Skeletal muscle cell (primary cell): ENCODE results near the gene IGDCC3.

Source experiments
- DNase-seq: peaks from one replicate; pipeline ENCODE4 v3.0.0-alpha.2; 2010; ENCODE audit warnings: low read depth
- H3K4me3 ChIP-seq: 2 replicates; pipeline ENCODE4 v1.5.1; 2011; ENCODE audit warnings: low read depth, mild to moderate bottlenecking, control low read depth, low read length, moderate library complexity

Gene IGDCC3

DNA sequence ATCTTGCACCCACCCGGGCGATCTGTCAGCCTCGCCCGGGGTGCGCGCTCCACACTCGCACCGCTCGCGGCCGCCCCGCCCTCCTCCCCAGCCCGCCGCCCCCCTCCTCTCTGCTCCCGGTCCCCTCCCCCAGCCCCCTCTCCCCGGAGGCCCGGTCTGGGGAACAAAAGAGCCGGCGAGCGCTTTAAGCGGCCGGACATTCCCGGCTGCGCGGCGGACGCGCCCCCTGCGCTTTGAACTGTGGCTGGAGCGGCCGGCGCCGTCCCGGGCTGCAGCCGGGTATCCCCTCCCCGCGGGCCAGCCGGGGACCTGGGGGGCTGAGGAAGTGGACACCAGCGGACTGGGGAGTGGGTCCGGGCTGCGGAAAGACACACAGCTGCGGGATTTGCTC, at the start of gene IGDCC3:
TSS of gene IGDCC3 (minus strand) at position 27 of the 391 bp plus-strand sequence. CDS start 214 bp downstream, outside the sequence.
- no peak for DNase-seq
- peak within 1 kb of the TSS; percentile 52 for H3K4me3 ChIP-seq

DNA sequence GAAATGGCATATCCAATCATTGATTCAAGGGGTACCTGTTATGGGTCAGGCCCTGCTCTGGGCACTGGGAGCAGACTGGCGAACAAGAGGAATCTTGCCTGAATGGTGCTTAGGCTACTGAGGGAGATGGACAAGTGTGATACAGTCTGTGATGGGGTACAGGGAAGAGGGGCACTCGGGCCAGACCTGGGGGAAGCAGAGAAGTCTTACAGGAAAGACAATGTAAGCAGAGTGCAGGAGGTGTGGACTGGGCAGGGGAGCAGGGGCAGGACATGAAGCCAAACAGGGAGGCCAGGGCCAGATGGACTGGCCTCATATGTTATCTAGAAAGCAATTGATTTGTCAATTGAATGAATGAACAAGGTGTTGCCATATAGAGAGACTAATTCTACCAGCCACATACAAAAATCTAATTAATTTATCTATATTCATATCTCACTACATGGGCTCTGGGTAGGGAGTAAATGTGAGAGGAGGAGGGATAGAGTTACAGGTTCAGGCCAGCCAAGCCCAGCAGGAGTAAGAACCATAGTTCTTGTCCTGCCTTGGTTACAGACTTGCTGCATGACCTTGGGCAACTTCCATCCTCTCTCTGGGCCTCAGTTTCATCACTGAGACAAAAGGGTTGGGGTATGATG, 48.5 kb upstream of the IGDCC3 start:
- no peak for DNase-seq
- no peak overlapping the region for H3K4me3 ChIP-seq

DNA sequence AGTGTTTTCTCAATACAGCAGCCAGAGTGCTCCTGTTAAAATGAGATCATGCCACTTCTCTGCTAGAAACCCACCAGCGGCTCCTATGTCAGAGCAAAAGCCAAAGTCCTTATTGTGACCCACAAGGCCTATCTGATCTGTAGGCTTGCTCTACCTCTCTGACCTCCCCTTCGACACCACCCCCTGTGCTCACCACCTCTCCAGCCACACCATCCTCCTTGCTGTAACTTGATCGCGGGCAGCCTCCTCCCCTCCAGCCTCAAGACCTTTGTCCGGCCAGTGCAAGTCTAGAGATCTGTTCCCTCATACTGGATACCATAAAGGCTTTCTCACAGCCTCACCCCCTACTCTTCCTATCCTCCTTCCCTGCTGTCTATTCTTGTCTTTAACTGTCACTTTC, 46.9 kb upstream of the IGDCC3 start:
- no peak for DNase-seq

DNA sequence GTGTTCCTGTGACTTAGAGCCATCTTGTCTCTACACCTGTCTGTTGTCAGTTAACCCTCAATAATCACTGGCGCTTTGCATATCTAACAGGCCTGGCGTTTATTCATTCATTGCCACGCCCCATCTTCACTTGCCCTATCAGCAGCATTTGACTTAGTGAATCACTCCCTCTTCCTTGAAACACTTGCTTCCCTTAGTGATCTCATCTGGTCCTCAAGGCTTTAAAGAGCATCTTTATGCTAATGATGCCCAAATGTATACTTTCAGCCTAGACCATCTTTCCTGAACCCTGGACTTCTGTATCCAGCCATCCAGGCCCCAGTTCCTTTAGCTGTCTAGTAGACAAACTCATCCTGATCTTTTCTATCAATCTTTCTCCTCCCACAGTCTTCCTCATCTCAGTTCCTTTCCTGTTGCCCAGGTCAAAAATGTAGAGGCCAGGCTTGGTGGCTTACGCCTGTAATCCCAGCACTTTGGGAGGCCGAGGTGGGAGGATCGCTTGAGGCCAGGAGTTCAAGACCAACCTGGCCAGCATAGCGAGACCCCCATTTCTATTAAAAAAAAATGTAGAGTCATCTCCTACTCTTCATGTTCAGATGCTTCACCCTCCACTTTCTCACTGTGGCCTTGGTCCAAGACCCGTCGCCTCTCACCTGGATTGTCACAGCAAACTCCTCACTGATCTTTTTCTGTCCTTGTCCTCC, 46.3 kb upstream of the IGDCC3 start:
- H3K4me3 ChIP-seq = no peak overlapping the region
- no peak for DNase-seq

More for the DNA sequence above, 46.9 kb upstream of the IGDCC3 start:
- H3K4me3 ChIP-seq = no peak overlapping the region

DNA sequence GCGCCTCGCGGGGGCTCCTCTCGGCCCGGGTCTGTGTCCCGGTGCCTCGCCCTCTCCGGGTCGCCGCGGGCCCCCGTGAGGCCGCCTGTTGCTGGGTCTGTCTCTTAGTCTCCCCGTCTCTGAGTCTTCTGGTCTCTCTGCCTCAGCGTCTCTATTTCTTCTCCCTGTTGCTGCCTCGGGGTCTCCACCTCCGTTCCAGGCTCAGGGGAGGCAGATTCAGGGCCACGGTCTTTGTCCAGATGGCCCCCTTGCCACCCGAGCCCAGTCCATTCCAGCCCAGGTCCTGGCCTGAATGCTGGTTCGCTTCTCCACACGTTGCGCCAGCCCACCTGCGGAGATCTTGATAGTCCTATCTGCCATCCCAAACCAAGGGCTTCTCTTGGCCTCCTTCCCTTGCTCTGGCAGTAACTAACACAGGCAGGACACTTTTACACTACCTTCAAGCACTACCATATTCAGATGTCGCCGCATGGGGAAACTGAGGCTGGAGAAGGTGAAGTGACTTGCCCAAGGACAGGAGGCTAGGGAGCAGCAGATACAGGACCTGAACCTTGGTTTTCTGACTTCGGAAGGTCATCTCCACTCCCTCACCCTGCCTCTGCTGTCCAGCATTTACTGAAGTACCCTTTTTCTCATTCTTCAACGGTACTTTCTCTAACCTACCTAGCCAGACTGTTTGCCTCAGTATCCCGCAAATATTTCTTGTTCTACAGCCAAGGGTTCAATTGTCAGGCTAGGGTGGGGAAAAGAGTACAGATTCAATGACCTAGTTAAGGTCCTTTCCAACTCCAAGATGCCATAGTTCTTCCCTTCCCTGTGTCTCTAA, 45.6 kb upstream of the IGDCC3 start:
- H3K4me3 ChIP-seq = peak overlapping the region; percentile 37
- no peak for DNase-seq

DNA sequence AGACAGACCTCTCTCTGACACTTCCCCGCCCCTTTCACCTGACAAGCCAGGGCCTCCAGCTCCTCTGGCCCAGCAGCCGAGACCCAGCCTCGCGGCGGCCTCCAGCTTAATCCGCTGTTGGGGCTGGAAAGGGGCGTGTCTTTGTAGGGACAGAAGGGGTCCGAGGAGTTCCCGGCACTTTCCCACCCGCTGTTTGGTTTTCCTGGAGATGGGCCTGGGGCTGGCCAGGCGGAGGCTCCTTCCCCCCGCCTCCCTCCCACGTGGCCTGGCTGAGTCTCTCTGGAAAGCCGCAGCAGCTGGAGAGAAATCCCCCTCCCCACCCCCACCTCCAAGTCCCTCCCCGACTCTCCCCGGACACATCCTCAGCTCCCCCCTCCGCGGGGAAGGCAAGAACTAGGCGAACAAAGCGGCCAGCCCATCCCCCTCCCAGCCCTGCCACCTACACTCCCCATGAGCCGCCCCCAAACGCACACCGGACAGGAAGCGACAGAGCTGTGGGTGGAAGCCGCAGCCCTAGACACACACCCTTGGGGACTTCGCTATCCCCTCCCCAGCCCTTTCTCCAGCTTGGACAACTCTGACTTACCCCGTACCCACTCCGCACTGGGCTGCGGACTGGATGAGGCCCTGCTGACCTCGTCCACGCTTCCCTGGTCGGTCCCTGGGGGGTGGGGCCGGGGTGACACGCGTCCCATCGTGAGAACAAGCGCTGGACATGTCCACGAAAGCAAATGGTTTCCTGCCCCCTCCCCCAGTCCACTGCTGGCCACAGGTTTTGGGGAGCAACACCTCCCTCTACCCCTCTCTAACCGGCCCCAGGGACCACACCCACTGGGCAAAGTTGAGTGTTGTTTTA, 43.8 kb upstream of the IGDCC3 start:
- DNase-seq = no peak
- H3K4me3 ChIP-seq = peak overlapping the region; percentile 66

DNA sequence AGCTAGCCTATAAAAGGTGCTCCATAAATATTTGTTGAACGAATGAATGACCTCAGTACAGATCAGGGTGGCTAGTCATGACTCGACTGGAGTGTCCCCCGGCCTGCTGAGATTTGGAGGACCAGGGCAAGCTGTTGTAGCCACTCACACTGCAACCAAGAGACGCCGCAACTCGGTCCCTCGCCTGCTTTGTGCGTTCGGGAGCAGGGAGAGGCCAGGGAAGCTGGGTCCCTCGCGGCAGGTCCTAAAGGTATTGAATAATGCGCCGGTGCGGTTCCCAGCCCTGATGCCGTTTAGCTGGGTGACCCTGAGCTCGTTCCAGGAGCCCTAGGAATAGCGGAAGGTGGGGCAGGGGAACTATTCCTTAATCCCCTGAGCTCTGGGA, 43.2 kb upstream of the IGDCC3 start:
- peak overlapping the region; percentile 66 for H3K4me3 ChIP-seq
- DNase-seq = no peak

DNA sequence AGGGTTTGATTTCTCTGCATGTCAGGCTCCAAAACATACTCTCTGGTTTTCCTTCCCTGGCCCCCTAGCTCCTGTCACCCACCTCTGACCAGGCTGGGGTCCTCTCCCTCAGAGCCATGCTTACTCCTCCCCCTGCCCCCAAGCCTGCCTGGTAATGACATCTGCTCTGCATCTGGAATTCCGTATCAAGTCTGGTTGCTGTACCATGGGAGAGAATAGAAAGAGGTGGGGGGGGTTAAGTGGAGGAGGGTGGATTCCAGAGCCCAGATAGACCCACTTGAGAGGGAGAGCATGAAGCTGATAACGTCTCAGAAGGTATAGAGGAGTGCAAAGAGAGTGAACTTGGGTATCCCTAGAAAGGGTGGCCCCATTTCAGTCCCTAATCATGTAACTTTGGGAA, 40.8 kb upstream of the IGDCC3 start:
- H3K4me3 ChIP-seq = no peak overlapping the region
- no peak for DNase-seq

DNA sequence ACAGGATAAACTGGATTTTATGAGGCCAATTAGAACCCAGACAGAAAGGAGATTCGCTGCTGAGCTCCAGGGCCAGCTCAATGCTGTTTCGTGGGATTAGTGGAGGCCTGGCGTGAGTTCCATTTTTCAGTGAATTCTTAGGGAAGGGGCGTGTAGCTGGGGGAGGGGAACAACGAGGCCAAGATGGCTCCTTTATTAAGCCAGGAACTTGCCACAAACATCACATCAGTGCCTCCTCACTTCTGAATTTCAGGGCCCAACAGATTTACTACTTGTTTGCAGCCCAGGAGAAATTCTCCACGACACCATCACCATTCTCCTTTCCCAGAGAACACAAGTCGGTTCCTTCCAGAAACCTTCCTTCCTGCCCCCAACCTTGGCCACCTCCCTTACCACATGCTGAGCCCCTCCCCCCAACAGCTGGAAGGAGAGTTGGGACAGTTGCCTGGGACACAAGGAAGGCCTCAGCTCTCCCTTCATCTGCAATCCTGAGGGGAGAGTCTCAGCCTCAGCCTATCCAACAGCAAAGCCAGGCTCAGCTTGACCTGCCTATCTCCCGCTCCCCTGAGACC, 39.1 kb upstream of the IGDCC3 start:
- DNase-seq = peak; percentile 53
- no peak overlapping the region for H3K4me3 ChIP-seq

DNA sequence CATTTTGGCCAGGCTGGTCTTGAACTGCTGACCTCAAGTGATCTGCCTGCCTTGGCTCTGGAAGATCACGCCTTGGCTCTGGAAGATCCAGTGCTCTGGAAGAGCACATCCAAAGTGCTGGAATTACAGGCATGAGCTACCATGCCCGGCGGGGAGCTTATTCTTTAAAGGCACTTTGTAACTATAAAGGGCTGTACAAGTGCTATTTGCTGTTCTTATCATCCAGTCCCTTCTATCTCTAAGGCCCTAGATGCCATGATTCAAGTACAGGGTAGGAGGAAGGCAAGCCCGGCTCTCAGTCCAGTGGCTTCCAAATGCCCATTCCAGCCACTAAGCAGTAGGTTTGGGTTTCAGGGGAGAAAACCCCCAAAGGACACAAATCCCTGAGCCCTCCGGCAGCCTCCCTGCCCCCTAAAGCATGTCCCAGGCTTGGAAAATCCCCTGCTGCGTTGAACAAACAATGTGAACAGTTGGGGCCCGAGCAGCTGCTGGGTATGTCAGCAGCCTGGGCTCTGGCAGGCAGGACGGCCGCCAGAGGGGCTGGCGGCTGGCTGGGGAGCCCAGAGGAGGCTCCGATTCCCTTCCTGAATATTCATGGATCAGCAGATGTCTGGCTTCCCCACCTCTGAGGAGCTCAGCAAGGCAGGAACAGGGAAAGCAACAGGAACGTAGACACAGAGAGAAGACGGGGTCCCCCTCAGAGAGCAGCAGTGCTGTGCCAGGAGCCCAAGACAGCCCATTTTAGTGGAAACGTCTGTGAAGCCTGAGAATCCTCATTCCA, 37.2 kb upstream of the IGDCC3 start:
- DNase-seq = no peak
- peak overlapping the region; percentile 13 for H3K4me3 ChIP-seq

DNA sequence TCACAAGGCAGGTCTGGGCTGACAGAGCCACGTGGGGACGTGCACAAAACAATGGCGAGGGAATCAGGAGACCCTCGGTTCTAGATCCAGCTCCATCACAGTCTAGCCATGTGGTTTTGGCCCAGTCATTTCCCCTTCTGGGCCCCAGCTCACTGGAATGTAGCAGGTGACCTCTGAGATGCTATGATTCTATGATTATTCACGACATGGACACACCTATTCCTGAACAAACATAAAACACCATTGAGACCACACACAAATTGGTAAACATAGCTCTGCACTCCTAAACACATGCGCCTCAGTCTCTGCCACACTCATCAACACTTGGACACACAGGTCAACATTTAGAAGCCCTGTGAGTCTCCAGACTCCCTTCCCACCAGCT, 36.0 kb upstream of the IGDCC3 start:
- H3K4me3 ChIP-seq = no peak overlapping the region
- DNase-seq = no peak

DNA sequence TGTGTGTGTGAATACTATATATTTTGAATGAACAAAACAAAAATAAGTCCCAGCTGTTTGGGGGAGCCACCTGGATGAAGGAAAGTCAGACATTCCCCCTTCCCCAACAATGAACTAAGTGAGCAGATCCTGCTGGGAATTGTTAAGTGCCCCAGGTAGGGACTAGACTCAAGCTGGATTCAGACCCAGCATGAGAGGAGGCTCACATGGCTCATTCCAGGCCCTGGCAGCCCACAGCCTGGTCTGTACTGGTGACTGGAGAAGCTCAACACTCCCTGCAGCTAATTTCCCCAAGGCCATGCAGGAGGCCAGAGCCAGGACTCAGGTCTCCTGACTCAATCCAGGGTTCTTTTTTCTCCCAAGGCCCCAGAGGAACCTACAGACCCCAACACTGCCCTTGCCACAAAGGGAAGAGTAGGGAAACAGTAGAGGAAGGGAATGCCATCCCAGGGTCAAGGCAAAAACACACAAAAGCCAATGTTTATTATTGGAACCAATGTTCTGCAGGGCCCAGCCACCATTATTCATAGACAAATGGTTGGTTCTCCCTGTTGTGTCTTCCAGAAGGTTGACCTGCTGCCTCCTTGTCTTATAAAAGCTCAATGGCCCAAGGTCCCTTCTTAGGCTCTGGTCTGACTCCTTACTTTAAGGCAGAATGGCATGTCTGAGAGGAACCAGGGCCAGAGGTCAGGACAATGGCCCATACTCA, 35.4 kb upstream of the IGDCC3 start:
- no peak for DNase-seq
- no peak overlapping the region for H3K4me3 ChIP-seq

DNA sequence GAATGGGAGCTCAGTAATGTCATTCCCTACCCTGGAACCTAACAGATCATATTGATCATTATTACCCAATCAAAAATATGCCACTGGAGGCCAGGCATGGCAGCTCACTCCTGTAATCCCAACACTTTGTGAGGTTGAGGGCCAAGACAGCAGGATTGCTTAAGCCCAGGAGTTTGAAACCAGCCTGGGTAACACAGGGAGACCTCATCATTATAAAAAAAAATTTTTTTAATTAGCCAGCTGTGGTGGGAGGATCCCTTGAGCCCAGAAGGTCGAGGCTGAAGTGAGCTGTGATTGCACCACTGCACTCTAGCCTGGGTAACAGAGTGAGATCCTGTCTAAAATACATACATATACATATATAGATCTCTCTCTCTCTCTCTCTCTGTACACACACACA, 34.8 kb upstream of the IGDCC3 start:
- H3K4me3 ChIP-seq = no peak overlapping the region
- DNase-seq = no peak

DNA sequence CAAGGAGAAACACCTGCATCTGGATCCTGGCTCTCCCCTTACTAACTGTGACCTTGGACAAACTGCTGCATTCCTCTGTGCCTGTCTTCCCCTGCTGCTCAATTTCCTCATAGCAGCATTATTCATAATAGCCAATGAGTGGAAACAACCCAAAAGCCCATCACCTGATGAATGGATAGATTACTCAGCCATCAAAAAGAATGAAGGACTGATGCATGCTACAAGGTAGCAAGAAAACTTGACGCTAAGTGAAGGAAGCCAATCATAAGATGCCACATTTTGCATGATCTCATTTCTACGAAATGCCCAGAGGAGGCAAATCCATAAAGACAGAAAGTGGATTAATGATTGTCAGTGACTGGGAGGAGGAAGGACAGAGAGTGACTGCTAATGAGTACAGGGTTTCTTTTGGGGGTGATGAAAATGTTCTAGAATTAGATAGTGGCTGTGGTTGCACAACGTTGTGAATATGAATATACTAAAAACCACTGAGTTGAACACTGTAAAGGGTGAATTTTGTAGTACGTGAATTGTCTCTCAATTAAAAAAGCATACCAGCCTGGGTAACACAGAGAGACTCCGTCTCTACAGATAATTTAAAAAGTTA, 33.8 kb upstream of the IGDCC3 start:
- no peak overlapping the region for H3K4me3 ChIP-seq
- no peak for DNase-seq

DNA sequence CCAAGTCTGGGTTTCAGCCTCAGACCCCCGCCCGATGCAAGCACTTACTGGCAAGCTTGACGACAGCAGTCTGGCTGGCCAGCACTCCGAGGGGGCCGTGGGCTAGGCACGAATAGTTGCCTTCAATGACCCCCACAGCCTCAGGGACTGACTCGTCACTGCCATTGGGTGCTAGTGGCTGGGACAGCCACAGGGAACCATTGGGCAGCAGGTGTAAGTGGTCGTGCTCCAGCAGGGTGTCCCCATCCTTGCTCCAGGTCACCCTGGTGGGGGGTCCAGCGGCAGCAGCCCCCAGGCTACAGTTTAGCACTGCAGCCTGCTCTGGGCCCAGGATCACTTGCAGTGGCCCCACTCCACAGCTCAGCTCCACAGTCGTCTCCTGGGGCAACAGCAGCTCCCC, 33.2 kb upstream of the IGDCC3 start:
- H3K4me3 ChIP-seq = no peak overlapping the region
- no peak for DNase-seq

DNA sequence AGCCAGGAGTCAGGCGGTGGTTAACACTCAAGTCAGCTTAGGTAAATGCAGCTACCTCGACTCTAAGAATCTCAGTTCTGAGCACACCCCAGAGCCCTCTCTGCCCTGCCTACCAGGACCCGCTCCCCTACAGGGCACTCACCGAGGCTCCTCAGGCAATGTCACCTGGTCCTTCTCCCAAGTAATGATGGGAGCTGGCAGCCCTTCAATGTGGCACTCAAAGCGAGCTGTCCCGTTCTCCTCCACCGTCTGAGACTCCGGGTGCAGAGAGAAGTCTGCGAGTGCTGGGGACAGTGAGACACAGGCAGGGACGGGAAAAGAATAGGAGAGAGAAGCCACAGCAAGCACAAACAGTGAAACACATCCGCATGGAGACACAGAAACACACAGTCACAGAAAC, 32.2 kb upstream of the IGDCC3 start:
- DNase-seq = no peak
- H3K4me3 ChIP-seq = no peak overlapping the region

DNA sequence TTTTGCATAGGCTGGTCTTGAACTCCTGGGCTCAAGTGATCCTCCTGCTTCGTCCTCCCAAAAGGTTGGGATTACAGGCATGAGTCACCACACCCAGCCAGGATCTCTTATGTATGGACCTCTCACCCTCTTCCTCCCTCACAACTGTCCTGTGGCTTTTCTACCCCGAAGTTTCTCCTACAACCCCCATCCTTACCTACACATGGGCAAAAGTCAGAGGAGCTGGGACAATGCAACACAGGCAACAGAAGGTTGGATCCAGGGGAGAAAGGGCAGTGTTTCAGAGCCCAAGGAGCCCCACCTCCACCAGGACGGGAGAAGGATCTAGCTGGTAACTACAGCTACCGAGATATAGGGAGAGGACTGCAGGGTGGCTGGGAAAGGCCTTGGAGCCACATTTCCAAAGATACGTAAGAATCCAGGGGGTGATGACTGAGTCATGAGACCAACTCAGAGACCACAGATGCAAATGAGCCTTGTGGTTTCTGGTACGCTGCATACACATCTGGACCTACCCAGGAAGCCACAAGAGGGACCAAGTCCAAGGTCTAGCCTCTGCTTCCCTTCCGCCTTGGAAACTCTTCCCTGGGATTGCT, 31.3 kb upstream of the IGDCC3 start:
- no peak overlapping the region for H3K4me3 ChIP-seq
- peak; percentile 97 for DNase-seq
